ENCODE data around the gene FSTL4.

Gene FSTL4

DNA sequence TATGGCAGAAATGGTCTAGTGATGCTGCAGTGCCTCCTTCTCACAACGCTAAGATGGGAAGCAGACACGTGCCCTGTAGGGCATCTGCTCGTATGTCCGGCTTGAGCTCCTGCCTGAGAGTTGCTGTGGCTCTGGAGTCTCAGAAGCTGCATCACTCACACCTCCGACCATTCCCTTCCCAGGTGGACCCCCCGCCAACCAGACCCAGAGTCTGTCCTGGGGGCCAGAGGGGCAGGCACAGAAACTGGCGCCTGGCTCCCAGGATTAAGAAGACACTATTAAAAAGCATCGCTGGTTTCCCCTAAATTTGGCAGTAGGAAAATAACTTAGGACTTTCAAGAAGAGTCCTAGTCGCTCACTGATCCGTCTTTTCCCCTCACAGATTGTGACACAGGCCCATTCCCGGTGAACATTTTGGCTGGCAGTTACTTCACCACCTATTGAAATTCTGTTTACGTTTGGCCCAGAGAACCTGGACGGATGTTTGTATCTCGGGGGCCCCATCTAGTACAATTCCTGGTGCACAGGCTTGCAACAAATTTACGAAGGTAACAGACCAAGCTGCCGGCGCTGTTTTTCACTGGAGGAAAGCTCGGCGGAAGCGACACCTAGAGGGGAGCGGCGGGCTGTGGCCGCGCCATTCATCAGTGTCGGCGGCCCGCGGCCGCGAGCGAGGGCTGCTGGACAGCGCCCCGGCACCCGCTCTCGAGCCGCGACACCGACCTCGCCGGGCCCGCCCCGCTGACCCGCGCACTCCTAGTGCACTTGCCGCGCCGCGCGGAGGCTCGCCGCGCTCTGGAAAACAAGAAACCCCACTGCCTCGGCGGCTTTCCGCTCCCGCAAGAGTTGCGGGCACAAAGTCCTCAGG is 1.6 kb downstream of the FSTL4 start:
- peak; percentile 15 for DNase-seq

DNA sequence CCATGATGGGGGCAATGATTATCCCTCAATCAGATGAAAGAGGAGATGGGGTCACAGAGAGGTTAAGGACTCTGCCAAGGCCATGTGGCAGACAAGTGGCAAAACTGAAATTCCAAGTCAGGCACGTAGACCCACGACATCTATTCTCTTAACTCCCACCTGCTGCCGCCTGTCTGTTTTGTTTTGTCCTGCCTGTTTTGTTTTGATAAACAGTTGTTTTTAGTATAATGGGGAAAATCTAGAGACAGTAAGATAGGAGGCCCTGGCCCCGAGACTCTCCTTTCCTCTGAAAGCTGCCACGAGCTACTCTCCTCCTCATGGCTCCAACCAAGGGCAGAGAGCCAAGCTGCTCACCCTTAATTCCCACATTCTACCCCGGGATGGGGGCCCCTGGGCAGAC is 4.9 kb downstream of the FSTL4 start:
- DNase-seq: no peak

DNA sequence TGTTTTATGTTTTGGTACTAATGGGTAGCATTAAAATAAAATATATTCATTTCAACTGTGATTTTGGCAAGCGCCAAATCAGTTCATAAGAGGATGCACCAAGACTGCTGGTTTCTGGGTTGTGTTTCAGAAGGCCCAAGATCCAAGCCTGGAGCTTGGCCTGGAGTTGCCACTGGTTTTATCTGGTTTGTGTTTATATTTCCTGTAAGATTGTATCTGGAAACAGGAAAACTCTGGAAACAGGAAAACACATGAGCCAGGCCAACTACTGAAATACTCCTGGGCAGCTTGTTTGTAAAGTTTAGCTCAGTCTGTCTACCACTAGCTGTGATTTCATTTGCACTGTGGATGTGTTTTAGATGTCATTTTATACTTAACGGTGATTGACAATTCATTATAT is 5.5 kb downstream of the FSTL4 start:
- DNase-seq: no peak

DNA sequence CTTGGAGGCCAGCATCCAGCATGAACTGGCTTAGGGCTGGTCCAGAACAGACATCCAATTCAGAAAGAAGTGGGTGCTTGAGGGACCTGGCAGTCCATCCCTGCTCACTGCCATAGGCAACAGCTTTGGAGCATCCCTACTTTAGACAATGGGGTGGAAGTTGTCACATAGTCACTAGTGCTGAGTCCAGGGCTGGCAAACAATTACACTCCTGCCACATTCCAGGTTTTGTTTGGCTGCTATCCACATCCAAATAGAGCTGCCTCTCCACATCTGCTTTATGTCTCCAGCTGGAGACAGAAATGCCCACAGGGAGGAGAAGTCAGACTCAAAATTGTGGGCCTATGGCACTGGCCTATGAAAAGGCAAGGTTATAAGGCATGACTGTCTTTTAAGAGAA is 7.0 kb downstream of the FSTL4 start:
- DNase-seq: no peak

DNA sequence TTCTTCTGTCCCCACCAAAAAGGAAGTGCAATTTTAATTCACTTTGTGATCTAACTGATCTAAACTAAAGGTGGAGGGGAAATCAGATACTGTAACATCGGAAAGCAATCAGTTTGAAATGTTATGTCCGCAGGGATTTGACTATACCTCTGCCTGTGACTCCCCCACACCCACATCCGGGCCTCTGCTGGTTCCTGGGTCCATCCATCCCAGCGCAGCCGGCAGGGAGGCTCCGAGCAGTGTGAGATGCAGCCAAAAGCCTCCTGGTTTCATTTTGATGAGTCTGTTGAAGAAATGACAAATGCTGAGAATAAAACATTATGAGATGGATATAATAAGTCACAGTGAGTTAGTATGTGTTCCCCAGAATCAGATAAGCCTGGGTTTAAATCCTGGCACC is 8.6 kb downstream of the FSTL4 start:
- DNase-seq: no peak

DNA sequence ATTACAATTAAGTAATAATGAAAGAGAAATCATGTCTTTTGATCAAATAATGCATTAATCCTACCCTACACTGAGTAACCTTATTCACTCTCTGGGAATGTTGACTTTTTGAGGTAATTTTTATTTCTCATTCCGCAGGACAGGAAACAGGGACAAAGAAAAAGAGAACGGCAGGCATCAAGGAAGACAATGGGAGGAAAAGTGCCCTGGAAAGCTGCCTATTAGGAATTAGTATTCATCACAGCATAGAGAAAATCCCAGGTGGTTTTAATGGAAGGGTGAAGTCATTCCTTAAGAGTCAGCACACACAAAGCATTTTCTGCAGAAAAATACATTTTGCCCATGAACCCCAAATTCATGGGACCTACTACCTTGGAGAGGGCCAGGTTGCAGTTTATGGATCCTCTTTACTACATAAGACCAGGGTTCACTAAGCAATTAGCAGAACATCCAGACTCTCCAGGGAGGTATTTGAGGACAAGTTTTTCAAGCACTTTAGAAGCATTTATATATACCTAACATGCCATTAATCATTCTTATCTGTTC is 9.4 kb downstream of the FSTL4 start:
- no peak for DNase-seq

DNA sequence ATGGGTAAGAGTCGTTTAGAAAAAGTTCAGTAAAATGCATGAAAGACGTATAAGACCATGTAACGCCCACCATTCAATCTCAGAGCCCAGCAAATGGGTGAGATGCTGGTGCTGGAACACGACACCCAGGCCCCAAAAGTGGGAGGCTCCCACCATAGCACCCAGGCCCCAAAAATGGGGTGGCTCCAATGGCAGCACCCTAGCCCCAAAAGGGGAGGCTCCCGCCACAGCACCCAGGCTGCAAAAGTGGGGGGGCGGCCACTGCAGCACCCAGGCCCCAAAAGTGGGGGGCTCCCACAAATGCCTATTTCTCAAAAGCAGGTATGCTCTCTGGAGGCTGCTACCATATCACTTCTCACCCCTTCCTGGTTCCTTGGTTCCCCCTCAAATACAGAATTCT is 12.7 kb downstream of the FSTL4 start:
- DNase-seq: no peak

DNA sequence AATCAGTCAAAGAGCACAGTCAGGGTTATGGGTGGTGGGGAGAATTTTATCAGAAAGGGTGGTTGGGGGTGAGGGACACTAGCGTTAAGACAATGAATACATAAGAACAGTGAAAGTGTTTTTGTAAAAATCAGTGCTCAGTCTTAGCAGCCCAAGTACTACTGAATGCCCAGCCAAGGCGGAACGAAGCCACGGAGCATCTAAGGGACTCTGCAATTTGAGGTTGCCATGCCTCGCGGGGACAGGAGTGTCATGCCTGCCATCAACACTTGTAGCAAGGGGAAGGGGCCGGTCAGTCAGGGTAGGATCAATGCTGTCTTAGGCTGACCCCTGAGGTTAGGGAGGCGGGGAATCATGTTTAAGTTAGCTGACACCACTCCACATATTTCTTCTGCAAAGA is 13.3 kb downstream of the FSTL4 start:
- DNase-seq: no peak

DNA sequence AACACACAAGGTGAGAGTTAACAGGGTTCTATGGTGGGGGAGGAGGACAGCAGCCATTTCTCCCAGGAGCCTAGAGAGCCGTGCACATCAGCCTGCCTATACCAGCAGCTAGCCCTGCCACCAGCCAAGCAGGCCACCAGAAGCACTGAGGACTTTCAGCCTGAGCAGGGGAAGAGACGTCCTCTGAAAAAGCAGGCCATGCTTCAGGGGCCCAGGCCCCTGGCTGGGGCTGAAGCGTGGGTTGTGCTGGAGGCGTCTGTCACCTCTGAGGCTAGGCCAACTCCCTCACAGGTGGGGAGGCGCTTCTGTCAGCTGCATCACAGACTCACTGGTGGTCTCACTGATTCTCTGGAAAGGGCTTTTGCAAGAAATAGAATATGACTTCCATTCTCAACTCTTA is 16.3 kb downstream of the FSTL4 start:
- no peak for DNase-seq

DNA sequence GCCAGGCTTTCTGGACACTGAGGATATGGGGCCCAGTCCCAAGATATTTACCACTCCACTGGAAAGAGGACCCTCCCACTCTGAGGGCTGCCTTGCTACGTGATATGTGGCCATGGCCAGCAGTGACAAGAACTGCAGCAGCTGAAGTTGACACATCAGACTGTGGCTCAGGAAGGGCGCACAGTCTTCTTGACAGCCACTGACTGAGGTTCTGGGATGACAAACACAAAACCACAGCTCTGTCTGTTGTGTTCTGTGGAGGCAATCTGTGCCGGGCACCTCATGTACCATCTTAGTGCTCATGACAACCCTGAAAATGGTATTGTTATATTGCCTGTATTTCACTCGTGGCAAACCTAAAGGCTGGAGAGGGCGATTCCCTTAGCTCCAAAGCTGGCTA is 16.9 kb downstream of the FSTL4 start:
- DNase-seq: no peak

DNA sequence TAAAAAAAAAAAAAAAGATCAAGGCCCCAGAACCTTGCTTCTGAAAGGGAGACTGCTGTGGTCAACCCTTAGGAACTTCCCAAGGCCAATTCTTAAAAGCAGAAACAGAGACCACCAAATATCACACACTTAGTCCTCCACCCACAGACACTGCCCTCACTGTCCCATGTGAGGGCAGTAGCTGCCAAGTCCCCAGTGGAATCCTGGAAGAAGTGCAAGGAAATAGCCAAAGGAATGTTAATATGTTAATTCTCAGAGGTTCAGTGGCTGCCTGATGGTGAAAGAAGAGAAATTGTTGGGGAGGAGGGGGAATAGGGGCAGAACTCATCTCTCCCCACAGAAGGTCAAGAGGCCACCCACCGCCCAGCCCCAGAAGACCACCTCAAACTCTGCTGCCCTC is 23.1 kb downstream of the FSTL4 start:
- DNase-seq: no peak

DNA sequence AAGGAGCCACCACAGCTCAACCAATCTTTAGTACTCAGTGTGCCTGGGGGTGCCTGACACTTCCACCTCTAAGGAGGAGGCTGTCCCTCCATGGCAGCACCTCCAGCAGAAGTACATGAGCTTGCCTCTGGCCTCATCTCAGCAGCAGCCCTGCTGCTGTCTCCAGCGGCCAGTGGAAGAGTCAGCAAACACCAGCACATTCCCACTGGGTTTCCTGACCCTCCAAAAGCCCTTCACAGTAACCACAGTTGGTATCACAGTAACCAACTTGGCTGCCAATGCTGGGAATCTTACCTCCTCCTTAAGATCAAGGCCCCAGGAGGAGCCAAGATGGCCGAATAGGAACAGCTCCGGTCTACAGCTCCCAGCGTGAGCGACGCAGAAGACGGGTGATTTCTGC is 29.4 kb downstream of the FSTL4 start:
- DNase-seq: no peak

DNA sequence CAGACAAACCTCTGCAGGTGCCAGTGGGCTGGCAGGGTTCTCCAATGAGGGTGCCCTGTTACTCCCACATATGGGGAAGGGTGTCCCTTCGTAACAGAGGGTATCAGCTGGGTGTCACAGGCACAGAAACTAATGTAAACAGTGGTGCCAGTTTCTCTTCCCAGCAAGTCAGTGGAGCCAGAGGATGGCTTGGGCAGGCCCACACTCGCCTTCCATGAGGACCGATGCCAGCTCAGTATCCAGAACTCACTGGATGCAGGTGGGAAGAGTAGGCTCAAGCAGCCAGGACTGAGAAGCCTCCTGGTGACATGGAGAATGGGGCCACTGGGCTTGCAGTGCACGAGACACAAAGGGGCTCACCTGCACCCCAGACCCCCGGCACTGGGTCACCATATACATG is 30.4 kb downstream of the FSTL4 start:
- no peak for DNase-seq

DNA sequence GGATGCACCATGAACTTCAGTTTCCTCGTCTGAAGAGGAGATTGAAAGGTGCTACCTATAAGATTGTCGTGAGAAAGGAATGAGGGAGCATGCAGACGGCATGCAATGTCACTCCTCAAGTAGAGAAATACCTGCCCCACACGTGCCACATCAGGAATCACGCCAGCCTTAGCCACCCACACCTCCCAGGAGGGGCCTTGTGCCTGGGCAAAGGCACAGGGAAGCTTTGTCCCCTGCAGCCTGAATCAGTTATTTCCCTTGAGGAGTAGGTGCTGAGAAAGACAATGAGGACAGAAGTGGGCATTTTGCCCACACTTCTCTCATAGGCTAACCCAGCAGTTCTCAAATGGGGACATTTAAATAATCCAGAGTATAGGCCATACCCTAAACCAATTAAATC is 31.0 kb downstream of the FSTL4 start:
- no peak for DNase-seq

DNA sequence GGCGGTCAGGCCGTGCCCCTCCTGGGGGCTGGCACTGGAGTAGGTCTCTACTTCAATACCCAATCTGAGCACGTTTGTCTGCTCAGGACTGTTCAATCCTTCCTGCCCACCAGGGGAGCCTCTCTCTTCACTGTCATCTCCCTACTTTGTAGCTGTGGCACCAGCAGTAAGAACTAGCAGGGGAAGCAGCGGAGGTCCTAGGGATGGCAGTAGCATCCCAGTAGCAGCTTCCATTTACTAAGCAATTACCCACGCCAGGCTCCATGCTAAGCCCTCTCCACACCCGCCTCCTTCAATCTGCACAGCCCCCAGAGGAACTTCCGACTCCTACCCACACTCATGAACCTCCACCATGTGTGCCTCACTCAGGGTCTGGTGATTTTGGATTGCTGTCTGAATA is 31.7 kb downstream of the FSTL4 start:
- no peak for DNase-seq

DNA sequence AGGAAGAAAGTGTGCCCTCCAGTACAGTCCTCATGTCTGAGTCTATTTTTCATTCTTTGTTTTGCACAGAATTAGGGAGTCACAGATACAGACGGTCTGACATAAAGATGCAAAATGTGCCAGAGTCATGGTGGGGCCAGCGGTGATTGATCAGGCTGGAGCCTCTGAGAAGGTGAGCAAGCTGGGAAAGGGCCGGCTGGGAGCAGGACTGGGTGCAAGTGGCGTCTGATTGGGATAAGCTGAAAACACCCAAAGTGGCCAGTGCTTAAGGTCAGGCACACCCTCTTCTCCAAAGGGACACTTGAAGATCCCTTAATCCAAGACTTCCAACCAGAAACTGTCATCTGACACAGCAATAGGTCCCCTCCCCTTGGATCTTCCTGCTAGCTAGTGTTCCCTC is 32.6 kb downstream of the FSTL4 start:
- DNase-seq: no peak

DNA sequence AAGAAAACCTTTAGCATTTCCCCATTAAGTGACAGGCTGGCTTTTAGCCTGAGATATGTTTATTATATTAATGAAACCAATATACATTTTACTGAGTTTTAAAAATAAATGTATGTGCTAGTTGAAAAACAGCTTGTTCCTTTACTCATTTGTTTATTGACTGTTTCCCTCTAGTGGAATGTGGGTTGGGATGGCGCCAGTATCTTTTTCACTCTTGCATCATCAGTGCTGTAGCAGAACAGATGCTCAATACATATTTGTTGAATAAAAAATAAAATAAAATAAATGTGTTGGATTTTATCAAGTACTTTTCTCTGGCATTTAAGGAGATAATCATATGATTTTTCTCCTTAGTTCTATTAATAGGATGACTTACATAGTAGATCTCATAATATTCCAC is 43.0 kb downstream of the FSTL4 start:
- no peak for DNase-seq

DNA sequence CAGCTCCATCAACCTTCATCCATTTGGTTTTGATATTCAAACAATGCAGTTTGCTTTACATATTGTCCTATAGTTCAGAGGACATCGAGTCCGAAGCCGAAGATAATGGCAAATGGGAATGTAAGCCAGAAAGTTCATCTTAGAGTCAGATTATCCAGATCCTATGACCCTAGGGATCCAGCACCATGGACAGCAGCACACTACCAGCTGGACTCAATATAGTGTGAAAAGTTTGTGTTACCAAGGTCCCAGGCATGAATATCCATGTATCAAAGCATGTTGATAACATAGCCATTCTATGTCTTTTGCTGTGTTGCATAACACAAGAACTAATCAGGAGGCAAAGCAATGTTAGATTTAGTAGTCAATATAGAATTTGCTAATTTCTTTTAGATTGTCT is 46.3 kb downstream of the FSTL4 start:
- DNase-seq: no peak

DNA sequence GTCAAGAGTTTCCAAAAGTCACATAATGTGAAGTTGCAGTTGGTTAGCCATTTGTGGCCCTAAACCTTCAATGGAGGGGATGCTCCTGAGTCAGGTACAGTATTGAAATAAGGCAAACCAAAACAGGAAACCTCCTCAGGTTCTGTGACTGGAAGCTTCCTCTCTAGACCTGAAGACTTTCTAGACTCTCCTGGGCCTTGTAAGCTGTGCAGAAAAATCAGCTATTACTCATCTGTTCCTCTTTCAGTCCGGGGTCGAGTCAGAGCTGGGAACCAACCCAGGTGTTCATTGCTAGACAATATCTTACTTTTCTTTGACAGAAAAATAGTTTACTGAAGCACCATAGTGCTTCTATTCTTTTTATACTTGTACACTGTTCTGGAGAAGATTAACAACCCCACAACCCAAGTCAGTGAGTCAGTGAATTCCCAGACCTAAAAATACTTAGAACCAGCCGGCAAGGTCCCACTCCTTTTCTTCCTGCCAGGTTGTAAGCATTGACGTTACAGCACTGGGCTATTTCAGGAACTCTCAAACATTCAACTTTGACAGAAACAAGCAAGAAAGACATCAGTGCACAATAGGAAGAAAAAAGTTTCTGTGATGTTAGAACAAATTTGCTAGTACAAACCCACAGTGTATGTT is 47.3 kb downstream of the FSTL4 start:
- DNase-seq: no peak

DNA sequence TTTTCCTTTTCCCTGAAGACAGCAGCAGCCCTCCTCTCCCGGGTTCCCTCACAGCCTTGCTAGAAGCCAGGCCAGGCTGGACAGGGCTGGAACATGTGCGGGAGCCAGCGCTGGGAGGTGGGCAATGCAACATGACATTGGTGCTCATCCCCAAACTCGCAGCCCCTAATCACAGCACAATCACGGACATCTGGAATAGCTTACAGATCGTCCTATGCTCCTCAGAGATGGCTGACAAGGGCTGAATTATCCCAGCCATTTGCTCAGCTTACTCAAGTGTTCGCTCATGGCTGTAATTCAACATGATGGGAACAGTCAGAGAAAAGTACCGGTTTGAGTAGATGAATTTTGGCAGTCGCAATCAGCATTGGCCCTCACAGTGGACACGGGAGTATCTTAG is 49.8 kb downstream of the FSTL4 start:
- no peak for DNase-seq

DNA sequence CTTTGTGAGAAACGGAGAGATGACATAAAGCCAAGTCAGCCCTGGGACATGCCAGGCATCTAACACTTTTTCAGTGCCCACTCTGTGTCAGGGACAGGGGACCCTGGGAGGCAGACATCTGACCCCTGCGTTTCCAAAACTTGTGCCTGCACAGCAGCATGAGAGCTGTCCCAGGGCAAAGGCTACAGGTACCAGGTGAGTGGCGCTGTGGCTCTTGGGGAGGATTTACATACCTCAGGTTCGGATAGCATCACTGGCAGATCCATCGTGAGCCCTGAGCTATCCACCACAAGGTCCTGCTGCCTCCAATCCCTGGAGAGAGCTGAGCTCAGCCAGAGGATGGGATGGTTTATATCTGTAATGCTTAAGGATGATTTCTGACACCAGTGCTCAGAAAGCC is 52.4 kb downstream of the FSTL4 start:
- DNase-seq: no peak

DNA sequence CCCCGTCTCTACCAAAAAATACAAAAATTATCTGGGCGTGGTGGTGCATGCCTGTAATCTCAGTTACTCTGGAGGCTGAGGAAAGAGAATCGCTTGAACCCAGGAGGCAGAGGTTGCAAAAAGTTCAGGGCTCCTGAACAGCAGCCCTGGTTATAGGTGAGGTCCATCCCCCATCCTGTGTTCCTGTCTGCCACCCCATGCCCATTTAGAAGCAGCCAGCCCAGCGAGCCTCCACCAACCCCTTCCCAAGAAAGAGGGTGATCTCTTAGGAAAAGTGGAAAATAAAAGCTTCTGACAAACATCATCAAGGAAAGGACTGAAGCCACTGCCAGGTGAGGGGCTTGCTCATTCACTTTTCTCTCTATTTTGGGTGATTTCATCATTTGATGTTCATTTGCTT is 55.8 kb downstream of the FSTL4 start:
- DNase-seq: no peak

DNA sequence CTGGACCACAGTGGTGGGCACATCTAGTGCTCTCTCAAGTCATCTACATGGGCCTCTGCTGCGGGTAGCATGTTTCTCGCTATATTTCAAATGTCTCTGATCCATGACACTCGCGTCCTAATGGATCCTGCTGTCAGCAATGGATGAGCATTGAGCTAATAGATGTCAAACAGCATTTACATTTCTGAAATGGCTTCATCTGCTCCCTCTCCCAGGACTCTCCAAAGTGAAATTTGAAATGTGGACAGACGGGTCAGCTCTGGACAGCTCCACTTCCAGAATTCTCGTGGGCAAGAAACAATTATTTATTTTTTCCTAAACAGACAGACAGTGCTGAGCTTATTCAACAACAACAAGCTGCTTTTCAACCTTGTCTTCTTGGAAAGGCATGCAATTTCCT is 58.1 kb downstream of the FSTL4 start:
- no peak for DNase-seq

DNA sequence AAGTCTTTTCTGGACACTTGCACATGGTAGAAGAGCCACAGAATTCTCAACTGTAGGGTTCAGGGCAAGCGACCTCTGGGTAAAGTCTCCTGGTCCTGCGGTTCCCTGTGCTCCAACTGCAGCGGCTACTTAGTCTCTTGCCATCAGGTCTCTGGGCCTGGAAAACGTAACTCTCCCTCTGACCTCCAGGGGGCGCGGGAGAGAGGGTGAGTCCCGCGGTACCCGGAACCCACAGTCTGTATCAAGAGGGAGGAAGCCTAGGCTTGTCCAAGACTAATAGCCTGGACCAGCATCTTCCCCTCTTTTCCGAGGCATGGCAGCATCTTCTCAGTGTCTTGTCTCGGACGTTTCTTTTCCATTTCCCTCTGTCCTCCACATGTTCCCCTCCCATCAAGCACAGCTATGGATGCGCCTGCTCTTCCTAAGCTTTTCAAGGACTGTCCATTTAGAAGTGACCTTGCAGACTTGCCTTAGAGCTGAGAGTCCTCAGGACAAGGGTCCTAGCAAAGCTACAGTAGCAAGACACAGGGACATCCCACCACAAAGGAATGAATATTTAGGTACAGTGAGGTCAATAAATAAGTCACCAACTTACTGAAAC is 59.3 kb downstream of the FSTL4 start:
- DNase-seq: peak; percentile 46
